Measurements from ENCODE around the gene TMEM131L.
"Not testable (repeated sequence)": the region's sequence is repeated elsewhere in the genome, so short reads cannot be mapped to it uniquely, and the experiment has no call there.

GRCh38 chr4:153451145-153451544 lies 15.0 kb upstream of the TMEM131L start:
- TF ChIP-seq REST (IDR thresholded peaks at IDR 0.05; ENCODE audit: low read depth); POLR2AphosphoS5 (IDR thresholded peaks at IDR 0.05; ENCODE audit: low read depth, low read length); CEBPB (IDR thresholded peaks at IDR 0.05; ENCODE audit: low read depth); CTCF (IDR thresholded peaks at IDR 0.05 in 2 of 3, conservative IDR thresholded peaks at IDR 0.05 in 1 of 3; ENCODE audit: borderline replicate concordance in 1 of 3, insufficient read depth in 1 of 3, low read depth in 2 of 3, low read length in 2 of 3); TCF7L2 (IDR thresholded peaks at IDR 0.05; ENCODE audit: borderline replicate concordance, extremely low read depth, insufficient read depth, insufficient read length); EZH2 (IDR thresholded peaks at IDR 0.05); POLR2A (IDR thresholded peaks at IDR 0.05; ENCODE audit: borderline replicate concordance, extremely low read depth, insufficient read depth, insufficient read length); ZBTB33 (IDR thresholded peaks at IDR 0.05; ENCODE audit: extremely low read depth, insufficient replicate concordance, low read length); YY1 (IDR thresholded peaks at IDR 0.05; ENCODE audit: extremely low read depth, insufficient replicate concordance, low read depth, low read length); SIN3A (IDR thresholded peaks at IDR 0.05; ENCODE audit: low read depth); EZH2phosphoT487 (IDR thresholded peaks at IDR 0.05; ENCODE audit: borderline replicate concordance): not testable (repeated sequence)
- TF ChIP-seq JUND (IDR thresholded peaks at IDR 0.05) (peak; percentile 64), FOSL1 (IDR thresholded peaks at IDR 0.05; ENCODE audit: low read depth) (peak; percentile 62), SP1 (IDR thresholded peaks at IDR 0.05; ENCODE audit: low read depth) (peak; percentile 32; the same call in 1 of the 2 replicates)
